ENCODE data around the gene LRRN4. TPM values are rescaled to one million over a fixed set of nuclear protein-coding genes. Genes with fewer than 3 reads are reported as not detected.

LRRN4 gene
- total and polyA plus RNA-seq, 9 of the 15 experiments (the other 6 are each of a cell fraction or from before 2014, with no cell fraction given) = not detected

GRCh38 chr20:6103301-6103700 is 49.4 kb upstream of the LRRN4 start:
- WGBS (ENCODE audit: insufficient coverage, low coverage, missing lambda C conversion rate) = 0% methylated on average over 1 of the region's 1 CpG
- POLR2A ChIA-PET = no interaction called here
- intact Hi-C loops (cut with micrococcal nuclease) = no loop called here
- TF ChIP-seq JUN (IDR thresholded peaks at IDR 0.05; ENCODE audit: borderline replicate concordance, low read depth, low read length) (no peak), JUN (CRISPR knock-in tag; IDR thresholded peaks at IDR 0.05; ENCODE audit: borderline replicate concordance) (no peak), SETDB1 (IDR thresholded peaks at IDR 0.05; ENCODE audit: low read length) (no peak), SRSF3 (IDR thresholded peaks at IDR 0.05; ENCODE audit: insufficient read depth, low read length) (no peak), NR2C2 (CRISPR knock-in tag; IDR thresholded peaks at IDR 0.05) (no peak), NR2C2 (tag; IDR thresholded peaks at IDR 0.05) (no peak), RFX7 (CRISPR knock-in tag; IDR thresholded peaks at IDR 0.05) (no peak), CGGBP1 (CRISPR knock-in tag; IDR thresholded peaks at IDR 0.05) (no peak), ZNF76 (CRISPR knock-in tag; IDR thresholded peaks at IDR 0.05; ENCODE audit: borderline replicate concordance) (no peak), ZNF318 (IDR thresholded peaks at IDR 0.05; ENCODE audit: borderline replicate concordance in 1 of 2, low read depth in 1 of 2) (no peak), ZNF23 (CRISPR knock-in tag; IDR thresholded peaks at IDR 0.05) (no peak), ZNF280B (CRISPR knock-in tag; IDR thresholded peaks at IDR 0.05) (no peak), FIP1L1 (IDR thresholded peaks at IDR 0.05; ENCODE audit: low read depth, low read length, poor library complexity, severe bottlenecking) (no peak), SMARCC2 (IDR thresholded peaks at IDR 0.05; ENCODE audit: low read depth) (no peak)

More at GRCh38 chr20:6103301-6103700, 49.4 kb upstream of the LRRN4 start:
- ATAC-seq (no peak), FAIRE-seq (no peak), DNase-seq (ENCODE audit: extremely low read depth in 1 of 4, low spot score in 3 of 4) (no peak)
- Histone ChIP-seq H3K36me3 (ENCODE audit: control insufficient read depth, insufficient read depth, low read length) (no peaks in the 10 kb centered on the region), H4K20me1 (replicated peaks; ENCODE audit: control insufficient read depth, insufficient read depth, low read length) (no peaks in the 10 kb centered on the region), H3K27ac (ENCODE audit: extremely low read depth, low read depth, low read length) (no peak overlapping the region), H3K9ac (ENCODE audit: insufficient read depth in 1 of 2, low read depth in 2 of 2, low read length in 2 of 2) (no peak overlapping the region), H3K9me3 (replicated peaks; ENCODE audit: control insufficient read depth, insufficient read depth, low read depth, low read length) (no peaks in the 10 kb centered on the region), H3K4me3 (no peak overlapping the region), H3K4me2 (ENCODE audit: insufficient read depth, low read length) (no peak overlapping the region), H3K27me3 (ENCODE audit: control insufficient read depth in 2 of 2, insufficient read depth in 2 of 2, low read length in 2 of 2) (no peaks in the 10 kb centered on the region), H3K9me1 (ENCODE audit: control insufficient read depth, insufficient read depth, low read length) (no peaks in the 10 kb centered on the region), H3K4me1 (replicated peaks in 1 of 2; ENCODE audit: control insufficient read depth in 2 of 2, insufficient read depth in 2 of 2, low read length in 2 of 2) (no peaks in the 10 kb centered on the region), H2AFZ (ENCODE audit: low read depth, low read length) (no peak overlapping the region), H3K79me2 (ENCODE audit: control insufficient read depth, insufficient read depth, low read length) (no peaks in the 10 kb centered on the region)
- in situ Hi-C loops (cut with MboI) = no loop called here
- BruUV-seq (replicated peaks) = no TSS peak
- CTCF ChIA-PET (ENCODE audit: low intra/inter-chr PET ratio) = no interaction called here
